Tibial nerve (tissue), 4 donors: ENCODE data around the gene ROR1. TPM values are rescaled to one million over a fixed set of nuclear protein-coding genes. Genes with fewer than 3 reads are reported as not detected.

Experiments used
- DNase-seq, 2 donors: peaks; one replicate each; pipeline ENCODE4 v3.0.0-alpha.2; 2019; ENCODE audit warnings: low spot score in 2 of 2
- H3K27ac ChIP-seq, 4 donors: fragments of 200-600 bp; sonication (generic) in 3 of 4; one replicate each; pipeline ENCODE4 v1.5.1; 2017 to 2019; ENCODE audit warnings: mild to moderate bottlenecking in 1 of 4
- H3K27me3 ChIP-seq, 2 donors: fragments of 200-600 bp; sonication (generic) in 1 of 2; one replicate each; pipeline versions ENCODE4 v1.5.1 to v1.6.0; 2017 to 2019
- H3K36me3 ChIP-seq, 3 donors: fragments of 200-600 bp; sonication (generic); one replicate each; pipeline ENCODE4 v1.5.1; 2018 to 2019
- H3K4me1 ChIP-seq, 4 donors: fragments of 200-600 bp; sonication (generic) in 3 of 4; one replicate each; pipeline ENCODE4 v1.5.1; 2017 to 2019
- H3K4me3 ChIP-seq, 4 donors: fragments of 200-600 bp; sonication (generic) in 3 of 4; one replicate each; pipeline ENCODE4 v1.5.1; 2017 to 2019; ENCODE audit warnings: mild to moderate bottlenecking in 1 of 4, moderate library complexity in 1 of 4
- H3K9me3 ChIP-seq, 4 donors: fragments of 200-600 bp; sonication (generic) in 3 of 4; one replicate each; pipeline ENCODE4 v1.5.1; 2017 to 2019
- EP300 ChIP-seq, 2 donors: sonication (generic); formaldehyde crosslinking; IDR thresholded peaks; one replicate each; pipeline ENCODE4 v1.6.1; 2017; ENCODE audit warnings: antibody characterized with exemption in 2 of 2, mild to moderate bottlenecking in 1 of 2
- POLR2A ChIP-seq, 2 donors: fragments of 450-650 bp; IDR thresholded peaks; one replicate each; pipeline ENCODE4 v1.6.1; 2017; ENCODE audit warnings: antibody characterized with exemption in 2 of 2, mild to moderate bottlenecking in 2 of 2, moderate library complexity in 2 of 2
- WGBS, 2 donors: methylation state at CpG; one replicate each; pipeline ENCODE4 v1.1.5; 2018; 5-methylcytosine and 5-hydroxymethylcytosine counted together
- total RNA-seq, 4 donors: library from RNA; depleted of rRNA; stranded (reverse); fragments of >200 nt; gene quantifications; one replicate each; pipeline ENCODE4 v1.1.0, GENCODE V29; 2016
- TF ChIP-seq, protein P1 (sequence below), 5 experiments: fragments of 200-600 bp in 3 of 5; fragments of 450-650 bp in 2 of 5; sonication (generic) in 3 of 5; IDR thresholded peaks; one replicate each; pipeline ENCODE4 v1.5.1; 2016 to 2019; ENCODE audit warnings: antibody characterized with exemption in 5 of 5, mild to moderate bottlenecking in 3 of 5, moderate library complexity in 2 of 5

The ROR1 gene
- total RNA-seq, 4 donors from 2014 or later = 10.5 to 47.7 (median 43.7) TPM

DNA sequence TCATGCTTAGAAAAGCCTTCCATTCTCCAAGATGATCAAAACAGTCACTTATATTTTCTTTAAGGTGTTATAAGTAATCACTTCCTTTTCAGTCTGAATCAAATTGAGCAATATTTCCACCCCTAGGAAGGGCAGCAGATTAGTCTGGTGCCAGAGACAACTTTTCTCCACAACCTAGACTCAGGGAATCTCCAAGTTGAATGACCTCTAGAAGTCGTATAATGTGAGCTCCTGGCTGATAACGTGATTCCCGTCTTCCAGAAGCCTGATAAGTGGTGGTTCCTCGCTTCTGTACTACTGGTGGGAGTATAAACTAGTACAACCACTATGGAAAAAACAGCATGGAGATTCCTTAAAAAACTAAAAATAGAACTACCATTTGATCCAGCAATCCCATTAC, 251.2 kb downstream of the ROR1 start:
- no peak for DNase-seq
- TF ChIP-seq, protein P1, sequence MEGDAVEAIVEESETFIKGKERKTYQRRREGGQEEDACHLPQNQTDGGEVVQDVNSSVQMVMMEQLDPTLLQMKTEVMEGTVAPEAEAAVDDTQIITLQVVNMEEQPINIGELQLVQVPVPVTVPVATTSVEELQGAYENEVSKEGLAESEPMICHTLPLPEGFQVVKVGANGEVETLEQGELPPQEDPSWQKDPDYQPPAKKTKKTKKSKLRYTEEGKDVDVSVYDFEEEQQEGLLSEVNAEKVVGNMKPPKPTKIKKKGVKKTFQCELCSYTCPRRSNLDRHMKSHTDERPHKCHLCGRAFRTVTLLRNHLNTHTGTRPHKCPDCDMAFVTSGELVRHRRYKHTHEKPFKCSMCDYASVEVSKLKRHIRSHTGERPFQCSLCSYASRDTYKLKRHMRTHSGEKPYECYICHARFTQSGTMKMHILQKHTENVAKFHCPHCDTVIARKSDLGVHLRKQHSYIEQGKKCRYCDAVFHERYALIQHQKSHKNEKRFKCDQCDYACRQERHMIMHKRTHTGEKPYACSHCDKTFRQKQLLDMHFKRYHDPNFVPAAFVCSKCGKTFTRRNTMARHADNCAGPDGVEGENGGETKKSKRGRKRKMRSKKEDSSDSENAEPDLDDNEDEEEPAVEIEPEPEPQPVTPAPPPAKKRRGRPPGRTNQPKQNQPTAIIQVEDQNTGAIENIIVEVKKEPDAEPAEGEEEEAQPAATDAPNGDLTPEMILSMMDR (IDR thresholded peaks at IDR 0.05) = no peak
- TF ChIP-seq EP300 (IDR thresholded peaks at IDR 0.05) (no peak), POLR2A (IDR thresholded peaks at IDR 0.05) (no peak)
- Histone ChIP-seq H3K4me3 (no peak overlapping the region), H3K4me1 (no peaks in the 10 kb centered on the region), H3K36me3 (no peaks in the 10 kb centered on the region), H3K27ac (no peak overlapping the region), H3K27me3 (no peaks in the 10 kb centered on the region), H3K9me3 (peaks cover 0 to 5% (median 0%) of the 10 kb centered on the region in 4 donors)
- 87 to 91% methylated on average over 4 of the region's 4 CpGs for WGBS, 2 donors

DNA sequence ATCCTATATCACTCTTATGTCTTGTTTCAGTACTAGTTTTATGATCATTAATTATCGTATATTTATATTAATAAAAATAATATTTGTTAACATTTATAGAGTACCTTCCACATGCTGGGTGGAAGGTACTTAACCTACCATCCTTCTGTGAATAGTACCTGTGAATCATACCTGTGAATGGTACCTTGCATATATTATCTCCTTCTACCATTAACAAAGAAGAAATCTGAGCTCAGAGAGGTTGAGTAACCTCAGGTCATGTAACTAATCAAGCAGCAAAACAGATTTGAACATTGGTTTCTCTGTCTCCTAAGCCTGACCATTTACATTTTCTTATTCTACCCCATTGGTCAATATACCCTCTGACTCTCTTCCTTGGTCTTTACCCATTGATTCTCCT, 255.2 kb downstream of the ROR1 start:
- 97 to 98% methylated on average over 1 of the region's 1 CpG for WGBS, 2 donors
- H3K4me1 ChIP-seq = peaks cover 0 to 4% (median 0%) of the 10 kb centered on the region in 4 donors
- TF ChIP-seq, protein P1 (IDR thresholded peaks at IDR 0.05) = no peak
- TF ChIP-seq POLR2A (IDR thresholded peaks at IDR 0.05) = no peak
- no peak for TF ChIP-seq EP300 (IDR thresholded peaks at IDR 0.05)

DNA sequence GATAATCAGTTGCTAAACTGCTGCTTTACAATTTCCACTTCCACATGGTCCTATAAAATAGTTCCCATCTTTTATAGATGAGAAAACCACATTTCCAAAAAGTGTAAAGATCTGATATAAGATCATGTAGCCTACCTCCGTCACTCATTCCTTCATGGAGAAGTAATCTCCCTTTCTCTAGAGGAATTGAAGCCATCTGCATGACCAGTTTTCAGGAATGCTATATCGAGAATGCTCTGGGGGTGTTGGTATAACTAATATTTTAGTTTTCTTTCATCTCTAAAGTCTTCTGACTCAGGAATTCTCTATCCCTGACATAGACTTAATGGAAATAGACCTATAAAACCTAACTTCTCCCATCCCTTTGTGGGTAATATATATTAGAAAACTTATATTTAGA, 256.6 kb downstream of the ROR1 start:
- TF ChIP-seq POLR2A (IDR thresholded peaks at IDR 0.05) (no peak), EP300 (IDR thresholded peaks at IDR 0.05) (no peak)
- TF ChIP-seq, protein P1 (IDR thresholded peaks at IDR 0.05) = no peak

More for the DNA sequence above, 255.2 kb downstream of the ROR1 start:
- no peak for DNase-seq
- H3K27ac ChIP-seq = no peak overlapping the region
- no peaks in the 10 kb centered on the region for H3K36me3 ChIP-seq
- H3K27me3 ChIP-seq = no peaks in the 10 kb centered on the region
- no peak overlapping the region for H3K4me3 ChIP-seq
- H3K9me3 ChIP-seq = peaks cover 0 to 5% (median 0%) of the 10 kb centered on the region in 4 donors

DNA sequence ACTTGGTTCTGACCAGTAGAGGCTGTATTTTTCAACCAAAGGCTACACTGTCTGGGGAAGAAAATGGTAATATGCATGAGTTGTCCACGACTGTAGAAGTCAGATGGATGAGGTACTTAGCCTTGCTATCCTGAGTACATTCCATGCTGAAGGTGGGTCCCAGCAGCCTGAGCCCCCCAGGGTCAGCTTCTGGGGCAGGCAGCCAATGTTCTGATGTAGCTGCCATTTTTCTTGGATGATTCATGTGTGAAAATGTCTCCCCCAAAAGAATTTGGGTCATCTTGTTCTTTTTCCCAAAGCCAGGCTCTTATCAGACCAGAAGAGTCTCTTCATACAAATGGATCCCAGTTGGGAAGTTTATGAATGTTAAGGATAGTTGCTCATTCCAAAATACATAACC, 257.4 kb downstream of the ROR1 start:
- Histone ChIP-seq H3K4me1 (peaks cover 0 to 4% (median 0%) of the 10 kb centered on the region in 4 donors), H3K36me3 (no peaks in the 10 kb centered on the region), H3K27ac (no peak overlapping the region), H3K4me3 (no peak overlapping the region), H3K9me3 (peaks cover 0 to 5% (median 0%) of the 10 kb centered on the region in 4 donors), H3K27me3 (no peaks in the 10 kb centered on the region)
- no peak for DNase-seq
- WGBS, 2 donors = 73 to 74% methylated on average over 1 of the region's 1 CpG
- TF ChIP-seq EP300 (IDR thresholded peaks at IDR 0.05) = no peak
- TF ChIP-seq, protein P1 (IDR thresholded peaks at IDR 0.05) = no peak
- no peak for TF ChIP-seq POLR2A (IDR thresholded peaks at IDR 0.05)

More for the DNA sequence above, 256.6 kb downstream of the ROR1 start:
- H3K27ac ChIP-seq = no peak overlapping the region
- H3K9me3 ChIP-seq = peaks cover 0 to 5% (median 0%) of the 10 kb centered on the region in 4 donors
- WGBS, 2 donors = 95 to 98% methylated on average over 2 of the region's 2 CpGs
- peaks cover 0 to 4% (median 0%) of the 10 kb centered on the region in 4 donors for H3K4me1 ChIP-seq
- DNase-seq = no peak
- H3K27me3 ChIP-seq = no peaks in the 10 kb centered on the region
- H3K4me3 ChIP-seq = no peak overlapping the region
- no peaks in the 10 kb centered on the region for H3K36me3 ChIP-seq

DNA sequence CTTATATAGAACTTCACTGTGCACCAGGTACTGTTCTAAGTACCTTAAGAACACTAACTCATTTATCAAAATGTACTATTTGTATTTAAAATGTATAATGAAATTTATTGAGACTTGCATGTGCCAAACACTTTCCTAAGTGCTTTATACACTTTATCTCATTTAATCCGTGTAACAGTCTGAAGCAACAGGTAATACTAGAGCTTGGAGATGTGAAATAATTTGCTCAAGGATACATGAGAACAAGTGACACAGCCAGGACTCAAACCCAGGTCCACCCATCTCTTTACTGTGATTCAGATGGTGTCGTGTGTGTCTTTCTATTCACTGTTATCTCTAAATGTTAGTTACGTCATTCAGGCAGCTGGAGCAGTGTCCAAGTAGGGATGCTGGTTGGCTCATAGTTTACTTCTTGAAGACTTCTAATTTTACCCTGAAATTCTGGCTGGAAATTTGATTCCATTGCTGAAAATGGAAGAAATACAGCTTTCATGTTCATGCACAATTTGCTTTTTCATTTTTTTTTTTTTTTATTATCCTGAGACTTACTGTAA, 259.9 kb downstream of the ROR1 start:
- TF ChIP-seq, protein P1 (IDR thresholded peaks at IDR 0.05) = no peak
- TF ChIP-seq EP300 (IDR thresholded peaks at IDR 0.05) (no peak), POLR2A (IDR thresholded peaks at IDR 0.05) (no peak)
- no peak overlapping the region for H3K4me3 ChIP-seq

More for the DNA sequence above, 259.9 kb downstream of the ROR1 start:
- Histone ChIP-seq H3K4me1 (peaks cover 0 to 18% (median 7%) of the 10 kb centered on the region in 4 donors), H3K36me3 (no peaks in the 10 kb centered on the region), H3K9me3 (no peaks in the 10 kb centered on the region), H3K27me3 (no peaks in the 10 kb centered on the region), H3K27ac (no peak overlapping the region)
- 53 to 58% methylated on average over 3 of the region's 3 CpGs for WGBS, 2 donors
- no peak for DNase-seq
